GM23338 (cell line): ENCODE measurements around the gene PDE10A. TPM values are rescaled to one million over a fixed set of nuclear protein-coding genes. Genes with fewer than 3 reads are reported as not detected.

Experiments
- ATAC-seq: fragments of 200-7000 bp; cut with Tn5 transposase; 3 replicates; pipeline ENCODE4 v1.9.1; 2020
- DNase-seq: peaks from one replicate; pipeline ENCODE4 v3.0.0-alpha.2; 2015; ENCODE audit warnings: low spot score
- H2AFZ ChIP-seq: fragments of 200-600 bp; sonication (generic); 2 replicates; pipeline ENCODE4 v1.8.0; 2016; ENCODE audit warnings: antibody characterized with exemption, mild to moderate bottlenecking, moderate library complexity
- H3F3A ChIP-seq: fragments of 200-600 bp; sonication (generic); replicated peaks from 2 replicates; pipeline ENCODE4 v1.8.0; 2017; ENCODE audit warnings: antibody characterized with exemption, mixed run types, low read depth
- H3K27ac ChIP-seq: fragments of 200-600 bp; sonication (generic); 2 replicates; pipeline ENCODE4 v1.6.1; 2016; ENCODE audit warnings: low read depth
- H3K27me3 ChIP-seq: fragments of 200-600 bp; sonication (generic); 2 replicates; pipeline ENCODE4 v1.8.0; 2016; ENCODE audit warnings: mild to moderate bottlenecking, mixed run types, moderate library complexity; ENCODE audit not compliant: insufficient read depth
- H3K36me3 ChIP-seq: fragments of 200-600 bp; sonication (generic); 2 replicates; pipeline ENCODE4 v1.8.0; 2016; ENCODE audit warnings: mild to moderate bottlenecking; ENCODE audit not compliant: insufficient read depth
- H3K4me1 ChIP-seq: fragments of 200-600 bp; sonication (generic); 2 replicates; pipeline ENCODE4 v1.8.0; 2016; ENCODE audit warnings: mild to moderate bottlenecking, moderate library complexity; ENCODE audit not compliant: insufficient read depth
- H3K4me2 ChIP-seq: fragments of 200-600 bp; sonication (generic); 2 replicates; pipeline ENCODE4 v1.7.1; 2017; ENCODE audit warnings: mixed run types
- H3K4me3 ChIP-seq: fragments of 200-600 bp; sonication (generic); 2 replicates; pipeline ENCODE4 v1.6.1; 2016; ENCODE audit warnings: mixed run types
- H3K79me2 ChIP-seq: fragments of 200-600 bp; sonication (generic); replicated peaks from 2 replicates; pipeline ENCODE4 v1.8.0; 2017; ENCODE audit warnings: mild to moderate bottlenecking; ENCODE audit not compliant: insufficient read depth
- H3K9me2 ChIP-seq: fragments of 200-600 bp; sonication (generic); 2 replicates; pipeline ENCODE4 v1.8.0; 2017; ENCODE audit not compliant: insufficient read depth
- H4K20me1 ChIP-seq: fragments of 200-600 bp; sonication (generic); replicated peaks from 2 replicates; pipeline ENCODE4 v1.8.0; 2017; ENCODE audit warnings: mild to moderate bottlenecking; ENCODE audit not compliant: insufficient read depth
- H3K27ac Mint-ChIP-seq: 2 replicates; pipeline ENCODE4 v1.8.0; 2020; ENCODE audit warnings: inconsistent platforms, mild to moderate bottlenecking, moderate library complexity, mixed read lengths
- H3K27me3 Mint-ChIP-seq: 3 replicates; pipeline ENCODE4 v1.8.0; 2022; ENCODE audit warnings: low read depth, mild to moderate bottlenecking, moderate library complexity, mixed read lengths, inconsistent platforms; ENCODE audit not compliant: insufficient read depth, poor library complexity
- H3K36me3 Mint-ChIP-seq: 3 replicates; pipeline ENCODE4 v1.8.0; 2021; ENCODE audit warnings: low read depth, mild to moderate bottlenecking, inconsistent platforms, moderate library complexity, mixed read lengths
- H3K4me1 Mint-ChIP-seq: 3 replicates; pipeline ENCODE4 v1.8.0; 2020; ENCODE audit warnings: mild to moderate bottlenecking, inconsistent platforms, mixed read lengths
- H3K4me3 Mint-ChIP-seq: 3 replicates; pipeline ENCODE4 v1.8.0; 2021; ENCODE audit warnings: moderate library complexity, mild to moderate bottlenecking, inconsistent platforms, mixed read lengths
- H3K9me3 Mint-ChIP-seq: 3 replicates; pipeline ENCODE4 v1.8.0; 2020; ENCODE audit warnings: moderate library complexity, mild to moderate bottlenecking, inconsistent platforms, mixed read lengths
- CREB1 ChIP-seq: fragments of 250-450 bp; sonication (Bioruptor Pico); IDR thresholded peaks from 2 replicates; pipeline ENCODE4 v1.5.0; 2020; ENCODE audit warnings: low read depth, mild to moderate bottlenecking, moderate library complexity
- CTCF ChIP-seq, 2 experiments: fragments of 200-600 bp in 1 of 2; sonication (generic) in 1 of 2; conservative IDR thresholded peaks; 2 replicates each; pipeline versions ENCODE4 v1.5.1 to v1.6.1; 2016 to 2017; ENCODE audit warnings: antibody characterized with exemption in 2 of 2, low read depth in 2 of 2, mild to moderate bottlenecking in 2 of 2, moderate library complexity in 1 of 2
- ETS1 ChIP-seq: IDR thresholded peaks from 2 replicates; pipeline ENCODE4 v1.6.1; 2016; ENCODE audit warnings: antibody characterized with exemption
- EZH2phosphoT487 ChIP-seq: fragments of 200-600 bp; sonication (generic); IDR thresholded peaks from one replicate; pipeline ENCODE4 v1.8.1; 2018; ENCODE audit warnings: antibody characterized with exemption; ENCODE audit not compliant: unreplicated experiment
- NANOG ChIP-seq: IDR thresholded peaks from 2 replicates; pipeline ENCODE4 v1.6.1; 2016; ENCODE audit warnings: antibody characterized with exemption, borderline replicate concordance
- POLR2AphosphoS5 ChIP-seq: IDR thresholded peaks from 2 replicates; pipeline ENCODE4 v1.6.1; 2016; ENCODE audit warnings: antibody characterized with exemption, low read depth
- STAT1 ChIP-seq: IDR thresholded peaks from one replicate; pipeline ENCODE4 v1.6.1; 2016; ENCODE audit warnings: antibody characterized with exemption; ENCODE audit not compliant: unreplicated experiment
- ZNF114 ChIP-seq: fragments of 250-450 bp; sonication (Bioruptor Pico); IDR thresholded peaks from 2 replicates; pipeline ENCODE4 v1.5.0; 2020; ENCODE audit warnings: mild to moderate bottlenecking, moderate library complexity
- ZNF331 ChIP-seq: fragments of 250-450 bp; sonication (Bioruptor Pico); IDR thresholded peaks from 2 replicates; pipeline ENCODE4 v1.5.0; 2020; ENCODE audit warnings: low read depth, mild to moderate bottlenecking, moderate library complexity
- polyA plus RNA-seq: library from polyadenylated mRNA; unstranded; fragments of >200 nt; fragmentation: Nextera tagmentation; extraction: Ambion mirVana; gene quantifications from 2 replicates; pipeline ENCODE4 v1.2.1, GENCODE V29; 2016
- total RNA-seq: library from RNA; depleted of rRNA; stranded (reverse); fragments of >200 nt; shearing (Covaris generic); gene quantifications from 2 replicates; pipeline ENCODE4 v1.2.3, GENCODE V29; 2014

The PDE10A gene
- total and polyA plus RNA-seq, 2 experiments from 2014 or later = 0.50 to 3.9 TPM

- TF ChIP-seq CTCF (conservative IDR thresholded peaks at IDR 0.05; ENCODE audit: low read depth in 2 of 2) = no peak
- no peak for TF ChIP-seq ZNF331
- TF ChIP-seq POLR2AphosphoS5 = no peak
- no peak for TF ChIP-seq EZH2phosphoT487
- TF ChIP-seq ETS1 = no peak
Observed at GRCh38 chr6:165649166-165650137, 13.6 kb downstream of the PDE10A start (continued).

DNA sequence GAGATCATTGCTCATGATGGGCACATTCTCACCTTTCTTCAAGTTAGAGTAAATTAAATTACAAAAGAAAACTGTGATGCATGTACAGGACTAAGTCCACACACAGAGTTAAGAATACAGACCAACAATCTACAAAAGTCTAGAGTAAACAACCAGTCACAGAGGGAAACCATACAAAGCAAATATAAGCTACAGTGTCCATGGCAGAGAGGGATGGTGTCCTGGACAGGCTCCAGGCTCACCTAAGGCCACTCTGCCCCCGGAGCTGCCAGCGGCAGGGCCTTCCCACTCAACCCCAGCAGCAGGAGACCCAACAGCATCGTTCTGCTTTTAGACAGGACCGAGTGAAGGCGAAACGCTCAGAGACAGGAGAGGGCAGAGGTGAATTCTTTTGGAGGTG is 16.0 kb downstream of the PDE10A start:
- no peak overlapping the region for H3K27ac ChIP-seq
- H3K27ac Mint-ChIP-seq = no peak overlapping the region
- no peak for ATAC-seq

GRCh38 chr6:165645919-165646318 is 17.1 kb downstream of the PDE10A start:
- Mint-ChIP-seq H3K4me1 (peaks cover 12% of the 10 kb centered on the region), H3K4me3 (no peak overlapping the region), H3K27ac (no peak overlapping the region), H3K27me3 (peaks cover 7% of the 10 kb centered on the region), H3K9me3 (no peaks in the 10 kb centered on the region), H3K36me3 (no peaks in the 10 kb centered on the region)
- Histone ChIP-seq H3F3A (no peaks in the 10 kb centered on the region), H3K79me2 (0 out of 2 replicates have a peak, but pooled peaks cover 3% of the 10 kb centered on the region), H3K36me3 (no peaks in the 10 kb centered on the region), H3K27ac (no peak overlapping the region), H2AFZ (no peak overlapping the region), H3K4me1 (0 out of 2 replicates have a peak, but pooled peaks cover 5% of the 10 kb centered on the region), H3K27me3 (no peaks in the 10 kb centered on the region), H4K20me1 (no peaks in the 10 kb centered on the region; the same call in 1 of the 2 replicates), H3K9me2 (no peaks in the 10 kb centered on the region), H3K4me3 (no peak overlapping the region), H3K4me2 (no peak overlapping the region)
- DNase-seq (no peak), ATAC-seq (no peak)
- TF ChIP-seq CREB1 (no peak), EZH2phosphoT487 (no peak), ZNF331 (no peak), NANOG (no peak), STAT1 (no peak), ZNF114 (CRISPR knock-in tag) (no peak)

More for the DNA sequence above, 16.0 kb downstream of the PDE10A start:
- no peaks in the 10 kb centered on the region for H3K27me3 ChIP-seq
- no peak overlapping the region; the same call in 1 of the 2 replicates for H2AFZ ChIP-seq
- H3K9me2 ChIP-seq = no peaks in the 10 kb centered on the region
- H3K4me2 ChIP-seq = no peak overlapping the region
- peaks cover 12% of the 10 kb centered on the region for H3K4me1 Mint-ChIP-seq
- H3K27me3 Mint-ChIP-seq = peaks cover 7% of the 10 kb centered on the region
- H3K79me2 ChIP-seq = 0 out of 2 replicates have a peak, but pooled peaks cover 3% of the 10 kb centered on the region
- no peaks in the 10 kb centered on the region for H3K9me3 Mint-ChIP-seq
- no peaks in the 10 kb centered on the region for H3K36me3 ChIP-seq
- no peak overlapping the region for H3K4me3 ChIP-seq
- 0 out of 2 replicates have a peak, but pooled peaks cover 5% of the 10 kb centered on the region for H3K4me1 ChIP-seq
- no peaks in the 10 kb centered on the region for H3K36me3 Mint-ChIP-seq
- no peaks in the 10 kb centered on the region for H3F3A ChIP-seq
- H3K4me3 Mint-ChIP-seq = no peak overlapping the region
- no peak for TF ChIP-seq POLR2AphosphoS5
- TF ChIP-seq ZNF331 = no peak
- TF ChIP-seq NANOG = no peak
- TF ChIP-seq EZH2phosphoT487 = no peak
- DNase-seq = no peak
- no peaks in the 10 kb centered on the region; the same call in 1 of the 2 replicates for H4K20me1 ChIP-seq
